ENCODE data around the gene CSNK1G2. TPM values are rescaled to one million over a fixed set of nuclear protein-coding genes. Genes with fewer than 3 reads are reported as not detected.

The CSNK1G2 gene
- total and polyA plus RNA-seq, 2 of the 13 experiments (the other 11 are each of a cell fraction or from before 2014, with no cell fraction given) = 53.8 to 72.5 TPM

- Histone ChIP-seq H3K9ac (ENCODE audit: insufficient read depth, low read depth, low read length) (peak overlapping the region; percentile 67; the same call in 1 of the 2 replicates), H3K4me1 (ENCODE audit: insufficient read depth, low read length) (peaks cover 23% of the 10 kb centered on the region), H2AFZ (ENCODE audit: low read length) (no peak overlapping the region), H3K4me3 (replicated peaks in 1 of 3; ENCODE audit: insufficient read depth in 1 of 3, low read depth in 2 of 3, low read length in 3 of 3) (peak overlapping the region; percentile 67 to 88 (median 78)), H3K36me3 (replicated peaks in 1 of 2; ENCODE audit: control insufficient read depth in 1 of 2, insufficient read depth in 2 of 2, low read length in 2 of 2) (no peaks in the 10 kb centered on the region), H3K4me2 (ENCODE audit: low read depth, low read length) (peak overlapping the region; percentile 80), H3K79me2 (ENCODE audit: insufficient read depth, low read length) (peaks cover 2% of the 10 kb centered on the region), H4K20me1 (ENCODE audit: insufficient read depth, low read length) (peaks cover 2% of the 10 kb centered on the region; the same call in 1 of the 2 replicates), H3K27ac (ENCODE audit: extremely low read length, insufficient read depth, low read length) (no peak overlapping the region), H3K9me3 (ENCODE audit: low read length) (no peaks in the 10 kb centered on the region), H3K27me3 (ENCODE audit: control insufficient read depth in 1 of 2, insufficient read depth in 2 of 2, low read length in 2 of 2) (no peaks in the 10 kb centered on the region)
- DNase-seq (ENCODE audit: low spot score) (no peak), ATAC-seq (peak; percentile 13), FAIRE-seq (no peak)
- POLR2A ChIA-PET = no interaction called here
- CTCF ChIA-PET (ENCODE audit: low intra/inter-chr PET ratio, low total read pairs) = no interaction called here
- 46% methylated on average over 14 of the region's 74 CpGs for WGBS (ENCODE audit: low lambda C conversion rate)
- intact Hi-C loops (cut with micrococcal nuclease; ENCODE audit: unreplicated experiment) (loop anchor here (1.0 to 10.0 kb wide), 2 partner anchors 54 to 140 kb away; partner anchors contain the start of gene AP3D1), in situ Hi-C loops (cut with HindIII; ENCODE audit: extremely low pct_ligation_motif_present, low pct_unique_long_range_greater_than_20kb) (no loop called here)
- BruUV-seq (replicated peaks) = no TSS peak
- TF ChIP-seq TMF1 (CRISPR knock-in tag; IDR thresholded peaks at IDR 0.05; ENCODE audit: low read depth) = 0 out of 2 replicates have a peak, but pooled peaks have one; percentile 22
- TF ChIP-seq ZNF512 (CRISPR knock-in tag; IDR thresholded peaks at IDR 0.05) = no peak
- TF ChIP-seq SNAI1 (CRISPR knock-in tag; IDR thresholded peaks at IDR 0.05; ENCODE audit: borderline replicate concordance) = no peak
- no peak for TF ChIP-seq ELF4 (CRISPR knock-in tag; IDR thresholded peaks at IDR 0.05; ENCODE audit: borderline replicate concordance)
- no peak for TF ChIP-seq PAWR (CRISPR knock-in tag; IDR thresholded peaks at IDR 0.05; ENCODE audit: borderline replicate concordance)
- no peak for TF ChIP-seq ARID4A (CRISPR knock-in tag; IDR thresholded peaks at IDR 0.05; ENCODE audit: borderline replicate concordance)
- TF ChIP-seq KDM5B (CRISPR knock-in tag; IDR thresholded peaks at IDR 0.05; ENCODE audit: borderline replicate concordance) = peak; percentile 48; the same call in 1 of the 2 replicates
- peak; percentile 51; the same call in 1 of the 2 replicates for TF ChIP-seq ZFY (CRISPR knock-in tag; IDR thresholded peaks at IDR 0.05)
- peak; percentile 47 for TF ChIP-seq AGO2 (optimal IDR thresholded peaks at IDR 0.05; ENCODE audit: low read depth, low read length)
- TF ChIP-seq ELF1 (CRISPR knock-in tag; IDR thresholded peaks at IDR 0.05) = no peak
- TF ChIP-seq MBNL3 (CRISPR knock-in tag; conservative IDR thresholded peaks at IDR 0.05) = no peak
- TF ChIP-seq ZFX (CRISPR knock-in tag; IDR thresholded peaks at IDR 0.05; ENCODE audit: low read depth) = peak; percentile 31; the same call in 1 of the 2 replicates
- TF ChIP-seq UBTF (CRISPR knock-in tag; IDR thresholded peaks at IDR 0.05) = peak; percentile 23; the same call in 1 of the 2 replicates
- no peak for TF ChIP-seq ATRX (CRISPR knock-in tag; IDR thresholded peaks at IDR 0.05; ENCODE audit: borderline replicate concordance)
Measured at GRCh38 chr19:2014731-2015607, 74.0 kb downstream of the CSNK1G2 start.
